HCT116 (cell line): ENCODE results near the gene NOP14. TPM values are rescaled to one million over a fixed set of nuclear protein-coding genes. Genes with fewer than 3 reads are reported as not detected.
"Not testable (repeated sequence)": the region's sequence is repeated elsewhere in the genome, so short reads cannot be mapped to it uniquely, and the experiment has no call there.

Experiments used
- ATAC-seq: fragments of 200-7000 bp; cut with Tn5 transposase; 2 replicates; pipeline ENCODE4 v1.9.1; 2020; ENCODE audit warnings: mild to moderate bottlenecking, moderate library complexity
- BruUV-seq: library from RNA; stranded (reverse); fragments of 400-500 nt; replicated peaks from 2 replicates; lab custom pipeline; 2021; lab: Mats Ljungman, UMichigan
- CTCF ChIA-PET: fragments of 300-600 bp; sonication (Branson Sonifier 250); formaldehyde crosslinking; loops from one replicate; lab custom pipeline; 2021; ENCODE audit warnings: antibody characterized with exemption; lab: Charles Lee
- POLR2A ChIA-PET: fragments of 300-600, 350-600 bp; sonication (Branson Sonifier 250); formaldehyde crosslinking; loops from one replicate; lab custom pipeline; 2021; ENCODE audit warnings: antibody characterized with exemption; lab: Charles Lee
- RAD21 ChIA-PET, 2 experiments: fragments of 300-600 bp; sonication (Branson Sonifier 250); formaldehyde crosslinking; loops; one replicate each; lab custom pipeline; 2023; ENCODE audit warnings: low total read pairs in 2 of 2; ENCODE audit not compliant: uncharacterized antibody in 2 of 2, unreplicated experiment in 2 of 2, low non-redundant PET in 1 of 2; lab: Charles Lee
- DNase-seq: peaks from one replicate; pipeline ENCODE4 v3.0.0-alpha.2; 2010; ENCODE audit warnings: low read depth, low spot score
- H2AFZ ChIP-seq: fragments of 200-600 bp; shearing (Covaris generic), sonication (generic); 2 replicates; pipeline ENCODE4 v1.6.1; 2017; ENCODE audit warnings: low read depth, mixed run types, mixed read lengths, antibody characterized with exemption, low read length; ENCODE audit not compliant: poor library complexity, severe bottlenecking
- H3K27ac ChIP-seq: 2 replicates; pipeline ENCODE4 v1.5.1; 2012; ENCODE audit warnings: low read depth, low read length
- H3K27me3 ChIP-seq: fragments of 200-600 bp; sonication (generic); 2 replicates; pipeline ENCODE4 v1.6.1; 2016; ENCODE audit warnings: mixed run types, low read length, mixed read lengths; ENCODE audit not compliant: insufficient read depth
- H3K36me3 ChIP-seq, 2 experiments: fragments of 200-500 bp in 1 of 2; fragments of 200-600 bp in 1 of 2; sonication (Bioruptor generic) in 1 of 2; sonication (generic) in 1 of 2; 2 replicates each; pipeline versions ENCODE4 v1.5.1 to v1.6.1; 2014 to 2016; ENCODE audit warnings: low read length in 2 of 2, inconsistent platforms in 1 of 2, mixed read lengths in 1 of 2, mixed run types in 1 of 2; ENCODE audit not compliant: insufficient read depth in 2 of 2, control insufficient read depth in 1 of 2
- H3K4me1 ChIP-seq, 2 experiments: fragments of 200-600 bp in 1 of 2; sonication (generic) in 1 of 2; 2 replicates each; pipeline versions ENCODE4 v1.5.1 to v1.6.1; 2012 to 2017; ENCODE audit warnings: low read length in 2 of 2, inconsistent platforms in 1 of 2, mild to moderate bottlenecking in 1 of 2, mixed read lengths in 1 of 2, mixed run types in 1 of 2, moderate library complexity in 1 of 2; ENCODE audit not compliant: insufficient read depth in 2 of 2, control insufficient read depth in 1 of 2
- H3K4me2 ChIP-seq: fragments of 200-600 bp; sonication (generic); 2 replicates; pipeline ENCODE4 v1.6.1; 2017; ENCODE audit warnings: mixed run types, low read length, mixed read lengths
- H3K4me3 ChIP-seq, 2 experiments: fragments of 200-600 bp in 1 of 2; sonication (generic) in 1 of 2; replicated peaks in 1 of 2; 2 replicates each; pipeline ENCODE4 v1.5.1; 2011 to 2016; ENCODE audit warnings: low read length in 2 of 2, control low read depth in 1 of 2, low read depth in 1 of 2, mild to moderate bottlenecking in 1 of 2, mixed read lengths in 1 of 2, mixed run types in 1 of 2
- H3K79me2 ChIP-seq: fragments of 200-600 bp; sonication (generic); 2 replicates; pipeline ENCODE4 v1.6.1; 2017; ENCODE audit warnings: mild to moderate bottlenecking, mixed run types, low read length, moderate library complexity, mixed read lengths; ENCODE audit not compliant: insufficient read depth
- H3K9ac ChIP-seq: fragments of 200-600 bp; sonication (generic); 2 replicates; pipeline ENCODE4 v1.6.1; 2016; ENCODE audit warnings: low read length, mixed read lengths
- H3K9me2 ChIP-seq: fragments of 200-600 bp; sonication (generic), shearing (Covaris generic); 2 replicates; pipeline ENCODE4 v1.6.1; 2017; ENCODE audit warnings: mixed run types, mild to moderate bottlenecking, moderate library complexity; ENCODE audit not compliant: insufficient read depth
- H3K9me3 ChIP-seq, 2 experiments: fragments of 200-500 bp in 1 of 2; fragments of 200-600 bp in 1 of 2; sonication (Bioruptor generic) in 1 of 2; sonication (generic) in 1 of 2; 2 replicates each; pipeline ENCODE4 v1.6.1; 2014 to 2017; ENCODE audit warnings: low read length in 2 of 2, mixed read lengths in 2 of 2, inconsistent platforms in 1 of 2, low read depth in 1 of 2, mild to moderate bottlenecking in 1 of 2, mixed run types in 1 of 2, moderate library complexity in 1 of 2; ENCODE audit not compliant: control insufficient read depth in 1 of 2, insufficient read depth in 1 of 2
- H4K20me1 ChIP-seq: fragments of 200-600 bp; sonication (generic), shearing (Covaris generic); 2 replicates; pipeline ENCODE4 v1.6.1; 2017; ENCODE audit warnings: mixed run types, mild to moderate bottlenecking, moderate library complexity; ENCODE audit not compliant: insufficient read depth
- ATF3 ChIP-seq: IDR thresholded peaks from 2 replicates; pipeline ENCODE4 v1.6.1; 2012
- CBX3 ChIP-seq: IDR thresholded peaks from 2 replicates; pipeline ENCODE4 v1.6.1; 2012; ENCODE audit warnings: low read depth
- CEBPB ChIP-seq: IDR thresholded peaks from 2 replicates; pipeline ENCODE4 v1.6.1; 2012; ENCODE audit warnings: low read depth
- EGR1 ChIP-seq: IDR thresholded peaks from 2 replicates; pipeline ENCODE4 v1.6.1; 2012; ENCODE audit warnings: low read depth
- JUND ChIP-seq: IDR thresholded peaks from 2 replicates; pipeline ENCODE4 v1.6.1; 2012
- MAX ChIP-seq: IDR thresholded peaks from 2 replicates; pipeline ENCODE4 v1.6.1; 2012
- POLR2AphosphoS5 ChIP-seq: IDR thresholded peaks from 2 replicates; pipeline ENCODE4 v1.6.1; 2011; ENCODE audit warnings: mild to moderate bottlenecking, low read depth, low read length, moderate library complexity
- RAD21 ChIP-seq: IDR thresholded peaks from 2 replicates; pipeline ENCODE4 v1.6.1; 2012; ENCODE audit warnings: low read depth, mild to moderate bottlenecking
- REST ChIP-seq: IDR thresholded peaks from 2 replicates; pipeline ENCODE4 v1.6.1; 2012; ENCODE audit warnings: low read depth
- SIN3A ChIP-seq: IDR thresholded peaks from 2 replicates; pipeline ENCODE4 v1.6.1; 2012; ENCODE audit warnings: low read depth
- SRF ChIP-seq: IDR thresholded peaks from 2 replicates; pipeline ENCODE4 v1.6.1; 2012; ENCODE audit warnings: low read depth
- TCF7L2 ChIP-seq: IDR thresholded peaks from 2 replicates; pipeline ENCODE4 v1.7.0; 2011; ENCODE audit warnings: borderline replicate concordance, inconsistent platforms; ENCODE audit not compliant: insufficient read depth, insufficient read length; ENCODE audit errors: extremely low read depth
- ZFX ChIP-seq: fragments of 450-650 bp; IDR thresholded peaks from 2 replicates; pipeline ENCODE4 v1.6.1; 2017
- ZNF274 ChIP-seq: fragments of 200-500 bp; sonication (Bioruptor generic); IDR thresholded peaks from 2 replicates; pipeline ENCODE4 v1.6.1; 2014; ENCODE audit warnings: mild to moderate bottlenecking, low read depth, low read length, inconsistent platforms
- intact Hi-C: fragments of 100-400 bp; cut with micrococcal nuclease; formaldehyde crosslinking; loops from 2 replicates; pipeline ENCODE4 v1.10.0; 2022
- total RNA-seq: library from RNA; stranded (reverse); gene quantifications from one replicate; pipeline ENCODE4 v1.2.1, GENCODE V29; 2021; ENCODE audit not compliant: unreplicated experiment

NOP14 gene
- total RNA-seq, 1 experiment from 2014 or later: 67.3 TPM

GRCh38 chr4:2923141-2923551, 40.1 kb downstream of the NOP14 start:
- H3K4me3 ChIP-seq: no peak overlapping the region
- TF ChIP-seq ZFX (no peak), CEBPB (no peak), JUND (no peak), CBX3 (no peak), SRF (no peak), MAX (no peak), POLR2AphosphoS5 (no peak), EGR1 (no peak), TCF7L2 (no peak), SIN3A (no peak), ATF3 (no peak), ZNF274 (no peak), REST (no peak), RAD21 (no peak)
- 0 out of 4 replicates have a peak, but pooled peaks cover 0 to 2% of the 10 kb centered on the region in 2 experiments for H3K36me3 ChIP-seq
- POLR2A ChIA-PET: no interaction called here
- H3K27me3 ChIP-seq: no peaks in the 10 kb centered on the region
- H3K27ac ChIP-seq: no peak overlapping the region
- intact Hi-C loops: no loop called here
- H3K9me2 ChIP-seq: no peaks in the 10 kb centered on the region
- H2AFZ ChIP-seq: no peak overlapping the region
- DNase-seq: no peak
- no peaks in the 10 kb centered on the region for H3K4me1 ChIP-seq
- ATAC-seq: no peak
- H3K4me2 ChIP-seq: no peak overlapping the region
- CTCF ChIA-PET: no interaction called here
- no peak overlapping the region for H3K9ac ChIP-seq
- H4K20me1 ChIP-seq: no peaks in the 10 kb centered on the region
- no TSS peak for BruUV-seq
- RAD21 ChIA-PET: no interaction called here
- H3K9me3 ChIP-seq: no peaks in the 10 kb centered on the region
- no peaks in the 10 kb centered on the region for H3K79me2 ChIP-seq

- H3K4me1 ChIP-seq, DNase-seq, RAD21 ChIA-PET, H2AFZ ChIP-seq, H3K9ac ChIP-seq, POLR2A ChIA-PET, CTCF ChIA-PET, H3K27me3 ChIP-seq, intact Hi-C loops, H3K79me2 ChIP-seq, BruUV-seq, H3K27ac ChIP-seq, H3K4me3 ChIP-seq, H3K9me2 ChIP-seq, H3K36me3 ChIP-seq, ATAC-seq, H3K9me3 ChIP-seq, H4K20me1 ChIP-seq, H3K4me2 ChIP-seq: not testable (repeated sequence)
Observed at GRCh38 chr4:2922453-2923101, 40.6 kb downstream of the NOP14 start.
